ENCODE data around the gene CHST11. TPM values are rescaled to one million over a fixed set of nuclear protein-coding genes. Genes with fewer than 3 reads are reported as not detected.

CHST11 gene
- total RNA-seq, 4 donors from 2014 or later: 2.1 to 7.3 (median 4.9) TPM

DNA sequence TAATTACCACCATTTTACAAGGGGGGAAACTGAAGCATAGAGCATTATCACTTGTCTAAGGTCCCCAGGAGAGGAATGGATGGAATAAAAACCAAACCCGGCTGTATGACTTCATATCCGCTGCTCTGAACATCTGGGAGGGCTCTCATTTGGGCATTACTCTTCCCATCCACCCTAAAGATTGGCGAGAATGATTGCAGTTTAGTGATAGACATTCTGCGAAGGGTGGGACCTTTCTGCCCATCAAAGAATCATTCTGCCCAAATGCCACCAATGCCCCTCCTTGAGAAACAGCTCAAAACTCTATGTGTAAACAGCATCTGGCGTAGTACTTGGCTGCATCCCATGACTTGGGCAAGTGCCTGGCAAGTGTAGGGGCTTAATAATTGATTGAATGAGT, 11.6 kb downstream of the CHST11 start:
- TF ChIP-seq POLR2A (IDR thresholded peaks at IDR 0.05): no peak
- TF ChIP-seq, protein P1, sequence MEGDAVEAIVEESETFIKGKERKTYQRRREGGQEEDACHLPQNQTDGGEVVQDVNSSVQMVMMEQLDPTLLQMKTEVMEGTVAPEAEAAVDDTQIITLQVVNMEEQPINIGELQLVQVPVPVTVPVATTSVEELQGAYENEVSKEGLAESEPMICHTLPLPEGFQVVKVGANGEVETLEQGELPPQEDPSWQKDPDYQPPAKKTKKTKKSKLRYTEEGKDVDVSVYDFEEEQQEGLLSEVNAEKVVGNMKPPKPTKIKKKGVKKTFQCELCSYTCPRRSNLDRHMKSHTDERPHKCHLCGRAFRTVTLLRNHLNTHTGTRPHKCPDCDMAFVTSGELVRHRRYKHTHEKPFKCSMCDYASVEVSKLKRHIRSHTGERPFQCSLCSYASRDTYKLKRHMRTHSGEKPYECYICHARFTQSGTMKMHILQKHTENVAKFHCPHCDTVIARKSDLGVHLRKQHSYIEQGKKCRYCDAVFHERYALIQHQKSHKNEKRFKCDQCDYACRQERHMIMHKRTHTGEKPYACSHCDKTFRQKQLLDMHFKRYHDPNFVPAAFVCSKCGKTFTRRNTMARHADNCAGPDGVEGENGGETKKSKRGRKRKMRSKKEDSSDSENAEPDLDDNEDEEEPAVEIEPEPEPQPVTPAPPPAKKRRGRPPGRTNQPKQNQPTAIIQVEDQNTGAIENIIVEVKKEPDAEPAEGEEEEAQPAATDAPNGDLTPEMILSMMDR (IDR thresholded peaks at IDR 0.05): no peak
- intact Hi-C loops (cut with DNase I; ENCODE audit: low total_unique reads): no loop called here
- no peak for DNase-seq (ENCODE audit: low spot score in 2 of 2)
- WGBS, 2 donors: 98 to 99% methylated on average over 5 of the region's 5 CpGs
- no peak overlapping the region for H3K4me3 ChIP-seq (ENCODE audit: low read depth, poor library complexity, severe bottlenecking)

DNA sequence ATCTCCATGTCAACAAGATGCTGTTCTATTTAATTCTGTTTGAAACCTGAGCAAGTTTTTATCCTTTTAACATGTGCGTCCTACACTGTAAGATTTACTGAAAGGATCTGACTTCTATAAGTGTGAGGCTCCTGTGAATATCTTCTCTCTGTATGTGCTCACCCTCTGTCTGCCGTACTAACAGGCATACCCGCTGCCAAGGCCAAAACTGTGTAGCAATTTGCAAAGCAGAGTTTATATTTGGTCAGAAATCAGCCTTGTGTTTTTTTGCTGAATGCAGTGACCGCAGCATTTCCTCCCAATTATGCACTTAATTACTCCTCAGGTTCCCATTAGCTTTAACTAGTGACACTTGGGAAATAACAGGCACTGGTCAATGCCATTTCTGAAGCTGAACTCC, 12.3 kb downstream of the CHST11 start:
- WGBS, 2 donors: 94 to 96% methylated on average over 4 of the region's 4 CpGs
- TF ChIP-seq, protein P1 (IDR thresholded peaks at IDR 0.05): no peak
- no peak for TF ChIP-seq POLR2A (IDR thresholded peaks at IDR 0.05)
- intact Hi-C loops (cut with DNase I; ENCODE audit: low total_unique reads): no loop called here
- DNase-seq (ENCODE audit: low spot score in 2 of 2): no peak
- H3K4me3 ChIP-seq (ENCODE audit: low read depth, poor library complexity, severe bottlenecking): no peak overlapping the region

DNA sequence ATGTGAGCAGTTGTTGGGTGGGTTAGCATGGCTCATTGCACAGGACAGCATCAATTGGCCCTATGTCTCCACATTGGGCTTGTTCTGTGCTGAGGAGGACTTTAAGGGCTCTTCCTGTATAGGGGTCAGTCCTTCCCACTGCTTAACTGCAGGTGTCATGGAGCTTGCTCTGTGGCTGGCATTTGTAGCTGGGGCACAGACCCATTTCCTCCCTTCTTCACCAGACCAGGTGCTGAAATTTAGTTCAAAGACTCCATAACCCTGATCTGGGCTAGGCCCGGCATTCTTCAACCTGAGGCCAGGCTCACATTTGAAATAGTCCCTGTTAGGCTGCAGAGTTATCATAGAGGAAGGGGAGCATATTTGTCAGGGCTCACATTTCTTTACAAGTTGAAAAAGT, 12.8 kb downstream of the CHST11 start:
- WGBS, 2 donors: 93 to 100% methylated on average over 1 of the region's 1 CpG
- no peak for DNase-seq (ENCODE audit: low spot score in 2 of 2)
- intact Hi-C loops (cut with DNase I; ENCODE audit: low total_unique reads): no loop called here
- H3K4me3 ChIP-seq (ENCODE audit: low read depth, poor library complexity, severe bottlenecking): no peak overlapping the region
- TF ChIP-seq, protein P1 (IDR thresholded peaks at IDR 0.05): no peak
- TF ChIP-seq POLR2A (IDR thresholded peaks at IDR 0.05): no peak

DNA sequence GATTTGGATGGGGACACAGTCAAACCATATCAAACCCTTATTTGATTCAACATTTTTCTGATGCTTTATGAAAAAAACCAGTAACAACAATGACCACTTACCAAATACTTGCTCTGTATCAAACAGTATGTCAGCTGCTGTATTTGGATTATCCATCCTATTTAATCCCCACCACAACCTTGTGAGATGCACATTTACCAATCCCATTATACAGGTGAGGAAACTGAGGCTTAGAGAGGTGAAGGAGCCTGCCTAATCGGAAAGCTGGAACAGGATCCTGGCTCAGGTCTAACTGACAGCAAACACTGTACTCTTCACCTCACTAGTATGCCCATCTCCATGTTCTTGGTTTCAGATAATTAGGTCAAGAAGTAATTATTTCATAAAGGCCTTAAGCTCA, 13.8 kb downstream of the CHST11 start:
- no peak overlapping the region for H3K4me3 ChIP-seq (ENCODE audit: low read depth, poor library complexity, severe bottlenecking)
- intact Hi-C loops (cut with DNase I; ENCODE audit: low total_unique reads): no loop called here
- DNase-seq (ENCODE audit: low spot score in 2 of 2): no peak
- WGBS, 2 donors: 96 to 100% methylated on average over 1 of the region's 1 CpG
- TF ChIP-seq, protein P1 (IDR thresholded peaks at IDR 0.05): no peak
- TF ChIP-seq POLR2A (IDR thresholded peaks at IDR 0.05): no peak

DNA sequence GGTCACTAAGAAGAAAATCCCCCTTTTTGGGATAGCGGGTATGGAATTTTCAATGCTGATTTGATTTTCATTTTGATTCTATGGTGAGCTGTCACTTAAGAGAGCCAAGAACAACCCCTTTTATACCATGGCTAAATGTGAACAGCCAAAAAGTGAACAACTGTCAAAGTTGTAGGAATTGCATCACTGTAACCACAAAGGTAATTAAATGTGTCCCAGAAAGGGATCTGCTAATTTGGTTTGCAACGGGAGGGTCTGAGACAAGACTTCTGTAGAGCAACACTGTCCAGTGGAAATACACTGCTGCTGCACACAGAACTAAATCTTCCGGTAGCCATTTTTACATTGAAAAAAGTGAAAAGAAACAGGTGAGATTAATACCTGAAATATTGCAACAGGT, 14.6 kb downstream of the CHST11 start:
- intact Hi-C loops (cut with DNase I; ENCODE audit: low total_unique reads): no loop called here
- TF ChIP-seq, protein P1 (IDR thresholded peaks at IDR 0.05): no peak
- TF ChIP-seq POLR2A (IDR thresholded peaks at IDR 0.05): no peak
- WGBS, 2 donors: 89 to 95% methylated on average over 3 of the region's 3 CpGs
- H3K4me3 ChIP-seq (ENCODE audit: low read depth, poor library complexity, severe bottlenecking): no peak overlapping the region
- DNase-seq (ENCODE audit: low spot score in 2 of 2): no peak

DNA sequence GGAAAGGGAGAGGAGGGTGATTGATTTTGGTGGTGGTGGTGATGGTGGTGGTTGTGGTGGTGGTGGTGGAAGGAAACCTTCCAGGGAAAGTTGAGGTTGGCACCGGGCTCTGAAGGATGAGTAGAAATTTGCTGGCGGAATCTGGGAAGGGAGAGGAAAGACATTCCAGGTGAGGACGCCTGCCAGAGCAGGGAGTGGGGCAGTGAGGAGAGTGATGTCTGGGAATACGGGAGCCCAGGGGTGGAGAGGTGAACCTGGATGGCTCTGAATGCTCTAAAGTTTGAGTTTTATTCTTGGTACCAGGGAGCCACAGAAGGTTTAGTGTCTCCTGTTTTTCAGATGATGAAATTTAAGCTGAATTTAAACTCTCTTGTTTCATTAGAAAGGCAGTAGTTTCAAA, 16.0 kb downstream of the CHST11 start:
- no peak for TF ChIP-seq POLR2A (IDR thresholded peaks at IDR 0.05)
- TF ChIP-seq, protein P1 (IDR thresholded peaks at IDR 0.05): no peak
- 74 to 80% methylated on average over 4 of the region's 4 CpGs for WGBS, 2 donors
- no peak overlapping the region for H3K4me3 ChIP-seq (ENCODE audit: low read depth, poor library complexity, severe bottlenecking)
- DNase-seq (ENCODE audit: low spot score in 2 of 2): no peak
- intact Hi-C loops (cut with DNase I; ENCODE audit: low total_unique reads): no loop called here
